ENCODE data around the gene CAMK2B.

The CAMK2B gene

DNA sequence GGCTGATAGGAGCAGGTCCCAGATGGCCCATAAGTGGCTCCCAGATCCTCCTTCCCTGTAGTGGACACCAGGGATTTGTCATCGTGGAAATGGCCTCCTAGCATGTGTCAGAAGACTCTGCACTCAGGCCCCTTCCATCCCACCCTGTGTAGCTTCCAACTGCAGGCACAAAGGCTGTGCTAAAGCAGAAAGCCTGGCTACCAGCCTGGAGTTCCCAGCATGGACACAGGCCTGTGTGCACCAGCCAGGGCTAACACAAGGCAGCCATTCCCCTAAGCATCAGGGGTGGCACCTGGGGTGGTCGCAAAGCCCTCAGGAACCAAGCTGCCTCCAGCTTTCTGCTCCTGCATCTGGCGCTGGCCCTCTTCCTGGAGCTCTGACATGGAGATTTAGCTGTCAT is 4.5 kb upstream of the CAMK2B start:
- no peak for DNase-seq (ENCODE audit: low read depth)

DNA sequence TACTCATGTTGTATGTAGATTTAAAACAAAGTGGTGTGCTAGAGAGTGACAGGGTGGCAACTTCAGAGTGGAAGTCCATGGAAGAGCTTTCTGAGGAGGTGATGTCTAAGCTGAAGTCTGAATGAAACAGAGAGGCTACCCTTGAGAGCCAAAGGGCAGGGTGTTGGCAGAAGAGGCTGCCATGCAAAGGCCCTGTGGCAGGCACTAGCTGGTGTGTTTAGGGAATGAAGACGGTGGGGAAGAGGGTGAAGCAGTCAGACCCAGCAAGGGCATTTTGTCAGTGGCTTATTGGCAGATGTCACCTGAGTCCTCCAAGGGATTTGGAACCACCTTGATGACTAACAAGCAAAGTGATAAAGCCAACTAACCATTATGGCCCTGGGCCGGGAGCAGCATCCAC is 3.7 kb upstream of the CAMK2B start:
- DNase-seq (ENCODE audit: low read depth) = no peak

DNA sequence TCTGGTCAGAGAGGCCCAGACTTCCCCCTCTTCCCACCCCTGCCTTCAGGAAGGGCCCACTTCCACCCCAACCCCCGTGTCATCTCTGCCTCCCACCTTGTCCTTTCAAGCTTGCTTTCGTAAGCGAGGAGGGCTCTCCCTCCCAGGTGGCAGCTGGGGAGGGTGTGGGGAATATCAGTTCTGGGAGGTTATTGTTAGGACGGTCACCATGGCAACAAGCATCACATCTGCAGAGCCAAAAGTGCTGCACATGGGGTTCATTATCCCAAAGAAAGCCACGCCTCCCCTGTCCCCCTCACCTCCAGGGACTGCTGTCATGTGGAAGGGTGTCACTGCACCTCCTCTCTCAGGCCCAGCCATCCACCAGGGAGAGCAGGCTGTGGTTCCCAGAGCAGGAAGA is 2.6 kb upstream of the CAMK2B start:
- no peak for DNase-seq (ENCODE audit: low read depth)

DNA sequence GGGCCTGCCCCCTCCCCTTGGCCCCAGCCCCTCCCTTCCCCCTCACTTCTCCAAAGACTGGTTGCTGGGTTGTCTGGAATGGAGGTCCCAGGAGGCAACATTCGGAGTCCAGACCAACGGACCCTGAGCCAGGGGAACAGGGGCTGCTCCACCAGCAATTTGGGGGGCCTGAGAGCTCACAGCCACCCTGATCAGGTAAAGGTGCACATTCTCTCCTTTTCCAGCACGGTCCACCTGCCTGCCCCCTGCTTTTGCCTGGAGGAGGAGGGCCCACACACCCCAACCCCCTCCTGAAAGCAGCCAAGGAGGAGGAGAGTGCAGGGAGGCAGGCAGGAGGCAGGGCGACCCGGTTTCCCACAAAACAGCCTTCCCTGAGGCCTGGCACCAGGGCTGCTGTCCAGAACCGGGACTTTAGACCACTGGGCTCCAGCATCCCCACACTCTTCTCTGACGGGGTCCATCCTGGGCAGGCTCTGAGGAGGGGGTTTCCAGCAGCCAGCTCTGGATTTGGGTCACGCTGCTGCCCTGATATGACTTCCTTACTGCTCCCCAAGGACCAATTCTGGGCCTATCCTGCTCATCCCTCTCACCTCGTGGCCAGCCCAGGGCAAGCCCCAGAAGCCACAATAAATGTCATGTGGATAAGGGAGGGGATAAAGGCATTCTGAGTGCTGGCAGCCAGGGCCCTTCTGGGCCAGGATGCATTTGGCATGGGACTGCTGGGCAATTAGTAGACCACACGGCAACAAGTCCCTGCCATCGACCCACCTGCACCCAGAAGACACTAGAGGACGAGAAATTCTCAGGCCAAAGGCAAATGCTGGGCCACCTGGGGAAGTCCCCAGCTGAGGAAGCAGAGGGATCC is 1.1 kb upstream of the CAMK2B start:
- DNase-seq (ENCODE audit: low read depth) = no peak

DNA sequence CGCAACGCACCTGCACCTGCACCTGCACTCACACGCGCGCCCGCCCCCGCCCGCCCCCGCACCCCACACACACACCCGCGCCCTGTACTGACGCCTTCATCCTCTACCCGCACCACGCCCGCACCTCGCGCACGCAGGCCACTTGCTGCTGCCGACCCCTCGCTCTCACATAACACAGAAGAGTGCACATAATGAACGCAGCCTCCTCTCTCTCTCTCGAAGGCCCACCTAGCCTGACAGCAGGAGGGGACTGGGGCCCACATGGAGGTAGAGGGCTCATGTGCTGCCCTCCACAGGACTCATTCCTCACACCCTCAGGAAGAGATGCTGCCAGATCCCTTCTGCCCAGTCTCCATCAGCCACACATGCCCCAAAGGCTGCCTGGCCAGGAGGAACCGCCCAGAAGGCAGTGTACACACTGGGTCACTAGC is 432 bp upstream of the CAMK2B start:
- DNase-seq (ENCODE audit: low read depth) = no peak

DNA sequence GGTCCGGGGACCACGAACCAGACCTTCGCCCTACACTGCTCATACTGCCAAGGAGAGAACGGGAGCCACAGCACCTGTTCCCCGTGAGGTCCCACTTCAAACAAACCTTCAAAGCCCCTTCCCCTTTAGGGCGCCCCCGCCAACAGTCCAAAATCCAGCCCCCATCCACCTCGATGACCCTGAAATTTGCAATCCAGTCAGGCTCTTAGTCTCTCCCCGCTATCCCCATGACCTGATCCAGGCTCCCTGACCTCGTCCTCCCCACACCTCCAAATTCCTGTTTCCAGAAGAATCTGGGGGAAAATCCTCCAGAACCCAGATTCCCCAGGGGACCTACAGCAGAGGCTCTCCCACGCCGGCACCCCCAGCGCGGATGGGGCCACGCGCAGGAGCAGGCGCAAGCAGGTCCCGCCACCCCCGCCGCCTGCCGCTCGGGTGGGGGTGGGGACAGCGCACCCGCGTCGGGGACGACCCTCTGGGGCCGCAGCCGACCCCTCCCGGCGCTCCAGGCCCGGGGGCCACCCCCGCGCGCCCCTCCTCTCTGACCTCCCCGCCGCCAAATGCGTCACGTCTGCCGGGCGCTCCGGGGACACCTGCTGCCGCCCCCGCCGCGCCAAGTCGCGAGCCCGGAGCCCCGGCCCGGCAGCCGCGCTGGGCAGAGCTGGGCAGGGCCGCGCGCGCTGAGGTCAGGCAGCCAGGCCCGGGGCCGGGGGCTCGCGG is 753 bp downstream of the CAMK2B start:
- no peak for DNase-seq (ENCODE audit: low read depth)

DNA sequence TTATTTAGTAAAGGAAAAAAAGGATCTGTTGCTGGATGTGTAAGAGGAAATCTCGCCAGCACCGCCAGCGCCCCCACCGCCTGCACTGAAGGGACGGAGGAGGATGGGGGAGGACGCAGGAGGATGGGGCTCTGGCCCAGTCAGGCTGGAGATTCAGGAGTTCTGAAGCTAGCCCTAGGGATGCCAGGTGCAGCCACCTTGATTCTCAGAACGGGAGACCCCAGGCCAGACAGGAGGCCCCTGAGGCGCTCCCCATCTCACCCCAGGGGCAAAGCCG is 1.3 kb downstream of the CAMK2B start:
- DNase-seq (ENCODE audit: low read depth) = no peak

DNA sequence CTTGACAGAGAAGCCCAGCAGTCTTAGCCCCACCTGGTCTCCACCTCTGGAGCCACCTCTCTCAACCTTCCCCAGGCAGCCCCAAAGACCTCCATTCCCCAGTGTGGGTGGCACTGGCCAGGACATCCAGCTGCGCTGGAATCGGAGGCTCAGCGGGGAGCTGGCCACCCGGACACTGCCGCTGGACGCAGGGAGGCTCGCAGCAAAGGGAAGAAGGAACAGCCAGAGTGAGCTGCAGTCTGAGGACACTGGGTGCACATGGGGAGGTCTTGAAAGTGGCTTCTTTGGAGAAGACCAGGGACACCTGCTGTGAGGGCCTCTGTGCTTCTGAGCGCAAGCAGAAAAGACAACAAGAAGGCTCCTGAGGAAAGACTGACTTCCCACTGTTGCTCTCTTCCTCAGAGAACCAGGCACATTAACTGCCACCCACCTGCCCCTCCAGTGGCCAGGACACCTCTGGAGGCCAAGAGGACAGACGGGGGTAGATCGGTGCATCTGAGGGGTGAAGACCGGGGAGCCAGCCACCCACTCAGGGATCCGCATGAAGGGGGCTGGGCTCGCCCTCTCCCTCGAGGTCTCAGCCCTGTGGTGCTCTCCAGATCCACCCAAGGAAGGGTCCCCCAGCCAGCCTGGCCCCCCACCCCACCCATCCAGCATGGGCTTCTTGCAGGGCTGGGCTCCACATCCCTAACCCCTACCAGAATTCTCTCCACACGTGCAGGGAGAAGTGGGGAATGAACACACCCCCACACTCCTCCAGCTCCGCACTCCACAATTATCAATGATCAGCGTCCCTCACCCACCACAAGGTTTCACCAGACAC is 1.8 kb downstream of the CAMK2B start:
- DNase-seq (ENCODE audit: low read depth) = no peak

DNA sequence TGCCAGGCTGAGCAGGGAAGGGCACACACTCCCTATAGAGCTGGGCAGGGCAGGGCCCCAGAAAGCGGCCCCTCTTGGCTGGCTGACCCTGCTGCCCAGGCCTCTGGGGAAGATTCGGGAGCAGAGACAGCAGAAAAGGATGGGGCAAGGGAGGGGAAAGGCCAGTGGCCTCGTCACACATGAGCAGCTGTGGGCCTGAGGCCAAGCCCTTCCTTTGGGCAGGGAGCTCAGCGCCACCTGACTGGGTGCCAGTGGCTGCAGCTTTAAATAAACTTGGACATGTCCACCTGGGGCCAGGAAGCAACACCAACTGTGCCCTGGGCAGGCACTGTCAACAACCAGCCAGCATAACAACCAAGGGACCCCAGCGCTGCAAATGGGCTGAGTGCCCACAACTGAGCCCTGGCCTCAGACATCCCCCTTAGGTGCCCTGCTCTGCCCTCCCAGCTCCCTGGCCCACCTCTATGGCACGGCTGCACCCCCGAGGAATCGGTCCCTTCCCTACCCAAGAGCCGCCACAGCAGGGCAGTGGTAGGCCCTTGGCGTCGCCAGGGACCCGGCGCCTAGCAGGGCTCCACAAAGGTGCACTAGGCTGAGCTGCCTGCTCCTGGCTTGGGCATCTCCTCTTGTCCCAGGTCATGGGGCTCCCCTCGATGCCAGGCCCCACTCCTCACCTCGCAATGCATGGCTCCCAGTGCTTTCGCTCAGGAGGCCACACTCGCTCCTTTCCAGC is 2.6 kb downstream of the CAMK2B start:
- no peak for DNase-seq (ENCODE audit: low read depth)

DNA sequence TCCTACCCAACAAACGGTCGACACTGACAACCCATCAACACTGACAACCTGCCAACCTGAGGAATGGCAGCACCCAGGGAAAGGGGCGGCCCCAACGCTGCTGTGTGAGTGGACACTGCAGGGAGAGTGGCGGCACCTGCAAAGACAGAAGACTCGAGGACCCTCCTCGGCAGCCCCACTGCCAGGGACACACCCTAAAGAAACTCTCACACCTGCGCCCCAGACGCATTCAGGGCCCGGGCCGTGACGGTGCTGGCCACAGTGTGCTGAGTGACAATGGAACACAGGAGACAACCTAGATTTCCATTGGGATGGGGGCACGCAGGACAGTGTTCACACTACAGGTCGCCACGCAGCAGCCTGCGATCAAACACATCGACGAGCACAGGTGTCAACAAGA is 3.6 kb downstream of the CAMK2B start:
- no peak for DNase-seq (ENCODE audit: low read depth)

DNA sequence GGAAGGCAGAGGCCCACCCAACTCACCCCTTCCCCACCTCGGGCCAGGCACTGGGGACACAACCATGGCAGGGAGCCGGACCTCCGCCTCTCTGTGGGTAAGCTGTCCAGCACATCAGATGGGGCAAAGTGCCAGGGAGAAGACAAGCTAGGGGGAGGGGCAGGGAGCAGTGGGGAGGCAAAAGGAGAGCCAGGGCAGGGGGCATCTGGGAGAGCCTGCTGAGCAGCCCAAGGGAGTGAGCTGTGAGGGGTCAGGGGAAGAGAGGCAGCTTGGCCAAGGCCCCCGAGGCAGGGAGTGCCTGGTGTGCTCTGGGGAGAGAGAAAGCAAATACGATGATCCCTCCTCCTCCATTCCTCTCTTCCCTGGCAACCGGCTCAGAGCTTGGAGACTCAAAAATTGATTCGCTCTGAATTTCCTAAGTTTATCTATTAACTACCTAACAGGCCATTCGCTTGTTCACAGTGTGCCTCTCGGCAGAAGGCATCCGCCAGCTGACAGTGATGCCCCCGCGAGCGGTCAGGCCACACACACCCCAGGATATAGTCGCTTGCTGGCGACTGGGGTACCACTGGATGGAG is 4.5 kb downstream of the CAMK2B start:
- DNase-seq (ENCODE audit: low read depth) = no peak

- DNase-seq (ENCODE audit: low read depth) = no peak
Observed at GRCh38 chr7:44320141-44320540, 5.3 kb downstream of the CAMK2B start.

- no peak for DNase-seq (ENCODE audit: low read depth)
Observed at GRCh38 chr7:44318332-44318731, 7.1 kb downstream of the CAMK2B start.

GRCh38 chr7:44315301-44315903 is 10.0 kb downstream of the CAMK2B start:
- no peak for DNase-seq (ENCODE audit: low read depth)

- DNase-seq (ENCODE audit: low read depth) = no peak
Observed at GRCh38 chr7:44313621-44314031, 11.8 kb downstream of the CAMK2B start.

GRCh38 chr7:44313016-44313415 is 12.4 kb downstream of the CAMK2B start:
- no peak for DNase-seq (ENCODE audit: low read depth)

DNA sequence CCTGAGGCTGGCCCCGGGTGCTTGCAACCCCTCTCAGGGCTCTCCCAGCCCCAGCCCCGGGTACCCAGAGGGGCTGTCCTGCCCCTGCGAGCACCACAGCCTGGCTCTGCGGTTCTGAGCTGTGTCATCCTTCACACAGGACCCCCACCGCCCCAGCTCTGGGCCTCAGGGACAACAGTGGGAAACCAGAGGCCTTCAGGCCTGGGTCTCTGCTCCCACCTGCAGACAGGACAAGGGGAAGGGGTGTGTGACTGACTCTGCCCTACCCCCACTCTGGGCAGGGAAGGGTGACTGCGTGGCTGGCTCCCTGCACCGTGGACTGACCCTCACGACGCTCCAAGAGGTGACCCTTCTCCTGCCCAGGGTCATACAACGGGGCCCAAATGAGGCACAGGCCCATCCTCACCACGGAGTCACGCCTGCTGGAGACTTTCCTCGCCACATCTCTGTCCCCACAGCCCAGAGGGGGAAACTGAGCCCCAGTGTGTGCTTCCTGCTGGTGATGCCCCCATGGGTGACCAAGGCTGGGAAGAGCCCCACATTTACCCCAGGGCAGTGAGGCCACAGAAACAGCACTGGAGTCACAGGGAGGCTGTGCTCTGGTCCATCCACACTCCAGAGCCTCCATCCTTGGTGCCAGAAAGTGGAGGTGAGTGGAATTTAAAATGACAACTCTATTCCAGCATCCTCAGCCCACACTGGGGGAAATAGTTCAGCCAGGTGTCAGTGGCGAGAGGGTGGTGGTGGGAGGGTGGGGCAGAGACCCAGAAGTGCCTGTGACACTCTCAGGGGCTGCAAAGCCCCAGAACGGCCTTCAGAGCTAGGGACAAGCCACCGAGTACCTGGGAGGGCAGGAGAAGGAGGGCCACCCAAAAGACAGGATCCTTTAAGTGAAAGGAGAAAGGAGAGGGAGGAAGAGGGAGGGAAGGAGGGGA is 13.6 kb downstream of the CAMK2B start:
- DNase-seq (ENCODE audit: low read depth) = no peak

GRCh38 chr7:44310221-44310848 is 15.1 kb downstream of the CAMK2B start:
- DNase-seq (ENCODE audit: low read depth) = no peak

GRCh38 chr7:44309271-44310091 is 15.9 kb downstream of the CAMK2B start:
- peak; percentile 15 for DNase-seq (ENCODE audit: low read depth)

Data from activated T-cell treated with anti-CD3 and anti-CD28 coated beads for 1 hour (primary cell).